ENCODE measurements around the gene PRG2.

The PRG2 gene, protein sequence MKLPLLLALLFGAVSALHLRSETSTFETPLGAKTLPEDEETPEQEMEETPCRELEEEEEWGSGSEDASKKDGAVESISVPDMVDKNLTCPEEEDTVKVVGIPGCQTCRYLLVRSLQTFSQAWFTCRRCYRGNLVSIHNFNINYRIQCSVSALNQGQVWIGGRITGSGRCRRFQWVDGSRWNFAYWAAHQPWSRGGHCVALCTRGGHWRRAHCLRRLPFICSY

DNA sequence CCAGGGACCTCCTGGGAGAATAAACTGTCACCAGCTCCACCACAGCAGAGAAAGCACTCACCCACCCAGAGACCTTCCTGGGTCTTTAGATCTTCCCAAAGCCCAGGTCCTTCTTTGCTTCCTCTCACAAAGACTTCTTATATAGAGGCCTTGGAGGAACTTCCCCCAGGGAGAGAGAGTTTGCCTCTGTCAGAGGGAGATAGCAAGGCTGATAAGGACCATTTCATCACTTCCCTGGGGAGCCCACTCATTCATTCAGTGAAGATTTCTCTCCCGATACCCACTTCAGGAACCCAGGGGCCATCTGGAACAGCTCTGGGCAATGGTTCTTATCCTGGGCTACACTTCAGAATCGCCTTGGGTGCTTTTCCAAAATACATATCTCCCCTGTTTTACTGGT, at the start of gene PRG2:
Gene PRG2 (minus strand): TSS at position 116 of the 400 bp plus-strand sequence. CDS start 706 bp downstream, outside the sequence.
- no peak for DNase-seq

DNA sequence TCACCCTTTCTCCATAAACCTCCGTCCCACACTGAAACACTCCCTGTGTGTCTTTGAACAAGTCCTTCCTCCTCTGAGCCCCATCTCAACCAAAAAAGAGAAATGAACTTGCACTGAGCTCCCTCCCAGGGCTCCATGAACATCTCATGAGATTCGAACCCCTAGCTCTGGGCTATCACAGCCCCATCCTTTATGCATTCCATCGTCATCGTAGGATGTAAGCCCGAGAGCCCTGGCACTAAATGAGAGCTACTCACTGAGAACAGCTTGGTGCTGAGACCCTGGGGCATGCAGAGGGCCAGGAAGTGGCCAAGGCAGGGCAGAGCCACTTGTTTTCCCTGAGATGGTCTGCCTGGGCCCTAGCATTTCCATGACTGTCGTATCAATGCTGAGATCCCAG, 49.3 kb upstream of the PRG2 start:
- DNase-seq, result no peak

DNA sequence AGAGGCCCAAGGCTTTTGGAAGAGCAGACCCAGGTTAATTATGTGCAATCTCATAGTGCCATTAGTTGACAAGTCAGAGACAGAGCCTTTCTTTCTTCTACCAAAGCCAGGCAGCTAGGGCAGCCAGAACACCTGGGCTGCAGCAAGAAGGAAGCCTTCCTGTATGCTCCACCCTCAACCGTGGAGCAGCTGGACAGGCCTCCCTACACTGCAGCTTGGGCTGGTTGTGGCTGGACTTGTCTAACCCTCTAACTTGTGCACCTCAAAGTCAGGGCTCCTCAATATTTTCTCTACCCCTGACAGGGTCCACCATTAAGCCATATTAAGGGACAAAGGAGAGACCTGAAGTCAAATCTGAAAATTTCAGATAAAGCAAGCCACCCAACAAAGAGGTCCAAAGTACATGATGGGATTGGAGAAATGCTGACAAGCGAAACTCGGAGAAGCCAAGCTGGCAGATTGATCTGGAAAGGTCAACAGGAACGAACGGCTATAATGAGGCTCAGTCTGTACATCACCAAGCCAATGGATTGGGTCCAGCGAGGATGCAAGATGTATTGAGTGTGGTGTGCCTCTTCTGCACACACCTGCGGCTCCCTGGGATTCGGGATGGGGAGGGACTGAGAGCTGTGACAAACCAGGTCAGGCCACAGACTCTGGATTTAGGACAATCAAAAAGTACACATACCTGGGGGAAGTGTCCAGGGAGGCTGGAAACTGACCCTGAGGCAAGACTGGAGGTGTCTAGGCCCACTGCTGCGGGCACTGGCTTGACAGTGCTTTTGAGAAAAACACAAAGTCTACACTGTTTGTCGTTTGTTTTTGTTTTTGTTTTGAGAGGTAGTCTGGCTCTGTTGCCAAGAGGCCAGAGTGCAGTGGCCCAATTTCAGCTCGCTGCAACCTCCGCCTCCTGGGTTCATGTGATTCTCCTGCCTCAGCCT, 48.2 kb upstream of the PRG2 start:
- DNase-seq, result no peak

DNA sequence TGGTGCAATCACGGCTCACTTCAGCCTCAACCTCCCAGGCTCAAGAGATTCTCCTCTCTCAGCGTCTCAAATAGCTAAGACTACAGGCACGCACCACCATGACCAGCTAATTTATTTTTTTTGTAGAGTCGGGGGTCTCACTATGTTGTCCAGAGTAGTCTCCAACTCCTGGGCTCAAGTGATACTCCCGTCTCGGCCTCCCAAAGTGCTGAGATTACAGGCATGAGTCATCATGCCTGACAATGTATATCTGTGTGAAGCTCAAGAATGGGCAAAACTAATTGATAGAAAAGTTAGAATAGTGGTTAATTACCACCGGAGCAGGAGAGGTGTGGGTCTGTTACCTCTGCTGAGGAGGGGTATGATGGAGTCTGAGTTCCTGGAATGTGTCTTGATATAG, 45.6 kb upstream of the PRG2 start:
- DNase-seq, result no peak

DNA sequence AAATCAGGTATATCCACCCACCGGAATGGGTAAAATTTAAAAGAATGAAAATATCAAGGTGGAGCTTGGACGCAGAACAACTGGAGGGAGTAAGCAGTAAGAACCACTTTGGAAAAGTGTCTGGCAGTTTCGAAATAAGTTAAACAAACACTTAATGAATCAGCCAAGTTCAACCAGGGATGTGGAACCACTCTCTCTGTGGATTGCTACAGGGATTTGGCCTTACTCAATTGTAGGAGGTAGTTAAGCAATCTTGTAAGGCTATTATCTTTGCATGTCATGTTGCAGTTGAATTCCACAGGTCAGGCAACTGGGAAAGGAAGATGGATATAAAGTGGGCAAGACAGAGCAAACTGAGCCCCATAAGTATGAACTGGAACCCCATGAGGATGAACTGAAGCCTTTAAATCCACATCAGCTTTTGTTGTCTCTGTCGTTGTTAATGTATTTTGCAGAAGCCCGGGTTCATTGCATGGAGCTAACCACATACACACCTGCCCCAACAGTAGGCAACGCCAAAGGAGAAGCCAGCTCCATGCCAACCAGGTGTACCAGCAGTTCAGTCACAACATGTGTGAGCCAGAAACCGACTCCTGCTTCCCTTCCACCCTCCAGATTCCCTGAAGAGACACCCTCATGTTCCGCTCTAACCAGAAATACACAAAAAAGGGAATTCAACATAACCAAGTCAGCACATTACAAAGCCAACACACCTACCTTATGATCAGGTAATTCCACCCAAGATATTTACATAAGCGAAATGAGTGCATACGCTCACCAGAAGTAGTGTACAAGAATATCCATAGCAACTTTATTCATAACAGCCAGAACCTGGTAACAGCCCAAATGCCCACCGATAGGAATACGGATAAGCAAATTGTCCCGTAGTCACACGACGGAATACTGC, 44.4 kb upstream of the PRG2 start:
- DNase-seq, result no peak

DNA sequence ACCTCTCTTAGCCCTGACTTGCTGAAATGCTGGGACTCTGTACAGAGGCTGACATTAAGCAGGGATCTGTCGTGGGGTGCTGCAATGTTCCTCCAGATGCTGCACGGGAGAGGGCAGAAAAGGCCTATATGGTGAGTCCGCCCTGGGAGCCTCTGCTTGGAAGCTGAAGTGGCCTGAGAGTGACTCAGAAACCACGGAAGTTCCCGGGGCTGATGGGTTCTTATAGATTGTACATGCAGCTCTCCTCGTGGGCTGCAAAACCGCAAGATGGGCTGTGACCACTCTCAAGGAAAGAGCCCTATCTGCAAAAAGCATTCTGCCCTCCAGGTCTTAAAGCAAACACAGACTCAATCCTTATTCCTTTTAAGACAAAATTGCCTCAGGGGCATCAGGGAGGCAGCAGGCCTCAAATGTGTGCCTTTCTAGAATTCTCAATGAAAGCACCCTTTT, 42.3 kb upstream of the PRG2 start:
- no peak for DNase-seq

DNA sequence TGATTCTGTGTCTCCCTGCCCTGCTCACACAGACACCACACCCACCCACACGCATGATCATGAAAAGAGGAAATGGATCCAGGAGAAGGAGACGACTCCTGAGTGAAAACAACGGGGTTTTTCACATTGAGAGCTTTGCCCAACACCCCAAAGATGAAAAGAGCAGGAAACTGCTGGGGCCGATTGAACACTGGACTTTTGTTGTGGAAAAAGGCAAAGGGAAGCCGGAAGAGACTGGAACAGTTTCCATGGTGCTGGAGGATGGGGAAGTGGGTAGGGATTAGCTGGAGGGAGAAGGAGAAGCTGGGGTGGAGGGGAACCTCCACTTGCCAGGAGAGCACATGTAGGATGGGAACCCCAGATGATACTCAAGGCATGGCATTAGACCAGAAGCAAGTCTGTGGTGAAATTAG, 41.7 kb upstream of the PRG2 start:
- no peak for DNase-seq

DNA sequence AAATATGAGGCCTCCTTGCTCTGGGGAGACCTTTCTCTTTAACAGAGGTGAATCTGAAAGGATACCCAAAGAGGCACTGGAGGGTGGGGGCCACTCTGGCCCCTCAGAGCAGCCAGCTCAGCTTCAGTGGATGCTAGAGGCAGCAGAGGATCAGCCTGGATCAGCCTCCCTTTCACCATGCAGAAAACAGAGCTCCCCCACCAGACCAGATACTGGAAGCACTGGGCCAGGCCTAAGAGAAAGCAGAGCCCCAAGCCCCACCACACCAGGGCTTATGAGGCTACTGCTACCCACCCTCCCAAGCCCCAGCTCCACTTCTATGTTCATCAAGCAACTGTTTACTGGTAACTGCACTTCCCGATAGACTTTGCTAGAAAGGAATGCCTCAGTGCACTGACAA, 40.5 kb upstream of the PRG2 start:
- no peak for DNase-seq

DNA sequence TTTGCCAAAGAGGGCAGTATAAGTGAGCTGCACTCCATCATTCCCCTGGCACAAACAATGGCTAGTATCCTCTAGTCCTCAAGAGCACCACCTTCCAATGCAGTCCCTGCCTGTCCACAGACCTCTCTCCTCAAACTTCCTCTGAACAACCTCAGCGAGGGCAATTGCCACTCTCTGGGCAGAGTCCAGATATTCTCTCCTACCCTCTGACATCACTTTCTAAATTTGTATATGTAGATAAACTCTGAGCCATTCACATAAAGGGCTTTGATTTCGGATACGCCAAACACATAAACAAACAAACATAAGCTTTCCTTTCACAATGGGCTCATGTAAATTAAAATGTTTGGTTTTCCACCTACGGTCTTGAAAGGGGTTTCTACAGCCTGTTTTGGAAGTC, 39.5 kb upstream of the PRG2 start:
- DNase-seq, result no peak

DNA sequence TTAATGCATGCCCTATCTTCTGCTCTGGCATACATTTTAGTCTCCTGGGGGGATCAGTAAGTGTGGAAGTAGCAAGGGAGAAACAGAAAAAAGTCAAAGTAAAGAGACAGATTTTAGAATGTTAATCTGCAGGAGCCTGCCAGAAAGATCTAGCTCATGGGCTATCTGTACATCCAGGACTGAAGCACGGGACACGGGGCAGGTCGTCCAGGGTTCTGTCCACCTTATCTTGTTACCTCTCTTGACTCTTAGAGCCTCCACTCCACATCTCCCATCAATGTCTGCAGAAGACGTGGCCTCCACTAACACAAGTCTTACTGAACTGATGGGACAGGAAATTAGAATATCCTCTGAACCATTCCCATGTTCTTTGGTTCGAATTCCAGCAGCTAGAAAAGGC, 38.2 kb upstream of the PRG2 start:
- no peak for DNase-seq

DNA sequence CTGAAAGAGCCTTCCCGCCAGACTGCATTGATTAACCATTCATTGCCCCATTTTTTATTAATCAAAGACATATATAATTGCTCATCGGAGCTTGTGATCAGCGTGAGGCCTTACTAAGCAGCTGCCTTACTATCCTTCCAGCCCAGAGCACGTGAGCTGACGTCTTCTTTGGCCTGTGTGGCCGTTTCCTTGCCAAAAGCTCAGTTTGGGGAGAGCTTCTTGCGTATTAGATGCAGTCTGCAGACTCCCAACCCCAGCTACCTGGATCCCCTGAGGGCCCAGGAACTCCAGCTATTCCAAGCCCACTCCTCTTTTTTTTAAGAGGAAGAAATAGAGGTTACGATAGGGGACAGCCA, 37.3 kb upstream of the PRG2 start:
- no peak for DNase-seq

DNA sequence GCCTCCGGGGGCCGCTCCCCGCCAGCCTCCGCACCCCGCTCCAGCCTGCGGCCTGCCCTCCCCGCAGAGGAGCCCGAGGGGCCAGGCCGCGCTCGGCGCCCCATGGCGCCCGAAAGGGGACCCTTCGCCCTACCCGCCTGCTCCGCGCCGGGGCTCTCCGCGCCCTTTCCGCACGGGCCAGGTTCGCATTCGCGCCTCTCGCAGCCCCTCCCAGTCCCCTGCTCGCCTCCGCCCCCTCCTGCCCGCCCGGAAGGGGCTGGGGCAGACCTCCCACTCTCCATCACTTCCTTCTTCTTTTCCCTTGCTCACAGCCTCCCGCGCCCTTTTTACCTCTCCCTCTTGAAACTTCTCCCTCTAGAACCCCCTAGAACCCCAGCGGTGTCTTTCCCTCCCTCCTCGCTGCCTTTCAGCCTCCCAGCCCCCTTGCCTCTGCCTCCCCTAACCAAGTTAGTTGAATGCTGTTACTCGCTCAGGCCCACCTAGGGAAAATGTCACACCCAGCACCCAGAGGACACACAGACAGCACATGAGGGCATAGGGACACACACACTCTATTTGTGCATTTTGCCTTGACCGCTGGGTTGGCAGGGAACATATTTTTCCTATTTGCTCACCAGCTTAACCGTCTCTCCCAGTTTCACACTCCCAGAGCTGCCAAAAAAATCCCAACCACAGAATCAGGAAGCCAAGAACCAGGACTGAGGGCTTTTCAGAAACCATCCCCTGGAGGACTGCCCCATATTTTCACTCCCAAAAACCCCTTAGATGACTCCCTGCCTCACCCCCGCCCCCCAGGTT, 36.7 kb upstream of the PRG2 start, which contains the start of gene SLC43A3:
Gene SLC43A3 (minus strand): TSS at position 193 of the 798 bp plus-strand sequence. CDS start 949 bp downstream, outside the sequence.
- no peak for DNase-seq

DNA sequence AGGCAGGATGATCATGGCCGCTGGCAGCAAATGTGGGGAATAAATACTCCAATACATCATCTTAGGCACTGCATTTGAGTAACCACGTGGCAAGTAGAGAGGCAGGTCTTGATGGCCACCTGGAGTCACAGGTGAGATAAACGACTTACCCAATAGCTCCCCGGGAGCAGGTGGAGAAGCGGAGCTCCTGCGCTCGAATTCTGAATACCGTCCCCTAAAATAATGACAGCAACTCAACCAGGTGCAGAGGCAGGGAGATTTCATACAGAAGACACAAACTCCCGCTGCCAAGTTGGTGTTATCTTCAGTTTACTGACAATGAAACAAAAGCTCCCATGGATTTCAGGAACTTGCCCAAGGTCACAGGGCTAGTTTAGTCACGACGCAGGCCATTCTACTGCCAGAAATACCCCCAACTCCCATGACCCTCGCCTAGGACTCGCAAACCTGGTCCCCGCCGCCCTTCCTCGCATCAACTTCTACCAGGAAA, 36.0 kb upstream of the PRG2 start:
- DNase-seq, result no peak

DNA sequence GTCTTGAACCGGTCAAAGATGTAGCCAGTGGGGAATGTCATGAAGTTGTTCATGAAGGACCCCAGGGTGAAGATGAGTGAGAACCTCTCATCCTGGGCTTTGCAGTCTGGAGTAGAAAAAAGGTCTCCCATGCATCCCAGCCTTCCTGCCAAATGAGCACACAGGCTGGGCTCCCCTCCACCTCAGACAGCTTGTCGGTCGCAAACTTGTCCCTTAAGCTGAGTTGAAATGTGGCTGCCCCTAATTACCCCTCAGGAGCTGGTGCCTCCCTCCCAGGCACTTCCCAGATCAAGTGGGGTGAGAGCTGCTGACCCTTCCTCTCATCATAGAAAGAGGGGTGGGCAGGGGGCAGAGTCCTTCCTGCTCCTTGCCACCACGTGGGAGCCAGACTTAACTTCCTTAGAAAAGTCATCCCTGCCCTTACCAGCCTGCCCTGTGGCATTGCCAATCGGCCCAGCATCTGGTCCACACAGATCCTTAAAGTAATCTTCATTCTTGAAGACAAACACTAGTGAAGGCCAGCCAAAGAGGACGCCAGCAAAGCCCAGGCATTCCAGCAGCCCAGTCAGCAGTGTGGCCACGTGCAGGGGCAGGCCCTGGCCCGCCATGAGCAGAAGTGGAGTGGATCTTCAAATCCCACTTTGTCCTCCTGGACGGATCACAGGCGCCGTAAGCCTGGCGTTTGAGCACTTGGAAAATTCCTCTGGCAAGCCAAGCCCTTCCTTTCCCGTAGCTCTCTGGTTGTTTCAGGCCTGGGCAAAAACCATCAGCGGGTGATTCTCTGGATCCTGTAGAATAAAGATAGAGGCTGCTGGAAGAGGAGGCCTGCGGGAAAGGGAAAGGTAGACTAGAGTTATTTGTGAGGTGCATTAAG, 35.4 kb upstream of the PRG2 start:
- no peak for DNase-seq

DNA sequence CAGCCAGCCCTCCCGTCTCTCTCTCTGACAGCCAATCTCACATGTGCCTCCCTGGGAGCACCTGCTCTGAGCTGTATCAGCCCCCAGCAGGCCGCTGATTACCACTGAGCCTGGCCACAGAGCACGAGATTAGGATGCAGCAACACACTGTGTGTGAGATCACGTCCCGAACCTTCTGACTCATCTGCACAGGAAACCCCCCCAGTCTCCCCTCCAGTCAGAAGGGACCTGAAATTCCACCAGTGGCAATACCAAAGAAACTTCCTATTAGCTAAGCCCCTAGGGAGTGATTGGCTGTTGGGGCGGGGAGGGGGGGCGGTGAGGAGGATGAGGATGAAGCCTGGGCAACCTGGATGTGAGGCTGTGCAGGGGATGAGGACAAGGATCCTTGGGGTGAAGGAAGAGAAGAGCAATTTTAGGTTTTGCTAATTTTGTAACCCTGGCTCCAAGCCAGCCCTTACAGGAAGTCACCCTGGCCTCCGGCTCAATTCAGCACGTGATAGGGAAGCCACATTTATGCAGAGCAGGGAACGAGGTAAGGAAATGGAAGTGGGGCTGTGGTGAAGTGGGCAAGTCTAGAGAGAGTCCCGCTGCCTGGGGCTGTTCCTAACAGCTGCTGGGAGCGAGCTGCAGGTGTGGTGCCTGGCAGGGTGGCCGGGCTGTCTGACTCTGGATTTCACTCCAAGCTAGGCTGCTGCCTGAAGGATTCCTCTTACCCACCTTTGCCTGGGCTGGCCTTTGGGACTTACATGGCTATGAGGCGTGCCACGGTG, 34.5 kb upstream of the PRG2 start:
- DNase-seq, result no peak

DNA sequence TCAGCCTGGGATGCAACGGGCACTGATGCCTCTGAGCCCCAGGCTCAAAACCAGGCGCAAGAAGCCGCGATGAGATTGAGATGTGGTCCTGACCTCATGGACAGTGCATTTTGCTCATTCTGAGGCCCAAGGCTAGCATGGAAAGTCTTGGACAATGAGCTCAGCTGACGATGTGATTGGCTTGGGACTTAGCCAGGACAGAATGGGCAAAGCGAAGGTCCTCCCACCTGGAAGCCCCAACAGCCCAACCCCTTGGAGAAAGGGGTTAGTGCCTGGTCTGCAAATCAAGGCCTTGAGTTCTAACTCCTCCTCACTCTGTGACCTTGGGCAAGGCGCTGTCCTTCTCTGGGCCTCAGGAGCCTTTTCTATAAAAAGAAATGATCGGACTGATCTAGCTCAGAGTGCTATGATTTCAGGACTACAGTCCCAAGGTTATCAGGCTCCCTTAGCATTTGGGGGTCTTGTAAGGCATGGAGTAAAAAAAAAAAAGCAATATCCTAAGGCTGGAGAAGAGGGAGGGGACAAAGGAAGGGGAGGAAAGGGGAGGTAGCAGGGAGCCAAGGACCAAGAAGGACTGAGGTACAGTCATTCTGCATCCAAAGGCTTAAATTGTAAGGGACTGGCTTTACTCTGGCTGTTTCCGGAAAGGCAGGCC, 33.8 kb upstream of the PRG2 start:
- no peak for DNase-seq

DNA sequence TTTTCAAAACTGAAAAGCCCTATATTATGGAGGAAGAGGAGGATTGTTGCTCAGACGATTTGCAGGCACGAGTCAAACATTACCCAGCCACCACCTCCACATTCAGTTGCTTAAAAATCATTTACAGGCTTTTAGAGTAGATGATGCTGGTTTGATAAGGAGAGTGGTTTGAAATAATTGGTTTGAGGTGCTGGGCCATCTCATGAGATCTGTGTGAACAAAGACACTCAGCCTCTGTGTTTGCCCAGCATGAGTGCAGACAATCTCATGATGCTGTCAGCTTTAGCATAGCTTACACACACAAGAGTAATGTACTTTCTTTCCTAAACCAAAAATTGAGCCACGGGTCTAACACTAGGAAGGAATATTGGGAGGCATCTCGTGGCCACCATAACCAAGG, 32.2 kb upstream of the PRG2 start:
- DNase-seq, result peak; percentile 48

DNA sequence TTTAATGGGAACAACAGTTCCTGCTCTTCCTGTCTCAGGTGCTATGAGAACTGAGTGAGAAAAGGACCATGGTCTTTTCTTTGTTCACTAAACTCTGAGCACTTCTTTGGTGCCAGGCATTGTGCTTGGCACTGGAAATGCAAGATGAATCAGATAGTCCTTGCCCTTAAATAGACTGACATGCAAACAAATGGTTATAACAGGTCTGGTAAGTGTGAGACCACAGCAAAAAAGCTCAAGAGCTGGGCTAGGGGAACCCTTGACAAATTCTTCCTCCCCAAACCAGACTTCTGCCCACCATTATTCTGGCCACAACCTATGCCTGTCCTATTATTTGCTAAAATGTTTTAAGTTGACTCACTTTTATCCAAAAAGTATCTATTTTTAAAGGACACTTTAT, 31.4 kb upstream of the PRG2 start:
- DNase-seq, result no peak

DNA sequence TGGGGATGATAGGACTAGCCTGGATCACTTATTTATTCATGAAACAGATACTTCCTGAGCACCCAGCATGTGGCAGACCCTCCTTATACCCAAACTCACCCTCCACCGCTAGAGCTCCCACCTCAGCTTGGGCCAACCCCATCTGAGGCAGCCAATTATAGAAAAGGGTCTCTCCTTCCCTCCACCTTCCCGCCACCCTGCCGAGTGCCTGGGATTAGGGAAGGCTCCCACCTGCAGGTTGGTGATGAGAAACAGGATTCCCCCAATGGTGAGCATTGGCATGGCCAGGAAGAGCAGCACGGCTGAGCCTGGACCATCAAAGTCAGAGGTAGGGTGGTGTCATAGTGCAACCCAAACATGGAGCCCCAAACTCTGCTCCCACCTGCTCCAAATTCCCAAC, 30.6 kb upstream of the PRG2 start:
- no peak for DNase-seq

DNA sequence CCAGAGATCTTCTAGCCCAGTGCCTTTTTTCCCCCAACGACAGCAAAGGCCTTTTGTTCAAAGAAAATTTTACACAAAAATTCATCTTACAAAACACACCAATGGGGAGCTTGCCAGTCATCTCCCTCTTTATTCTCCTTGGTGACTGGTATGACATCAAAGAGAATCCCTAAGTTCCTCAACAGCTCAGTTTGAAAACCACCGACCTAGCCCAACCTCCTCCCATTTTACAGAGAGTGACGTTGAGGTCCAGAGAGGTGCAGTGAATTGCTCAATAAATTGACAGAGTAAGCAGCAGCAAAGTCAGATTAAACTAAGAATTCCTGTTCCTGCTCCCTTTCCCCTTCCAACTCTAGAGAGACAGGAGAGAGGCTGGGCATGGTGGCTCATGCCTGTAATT, 28.7 kb upstream of the PRG2 start:
- no peak for DNase-seq

Measured in NCI-H2227 treated with DMSO at 0.1 percent for 48 hours (cell line).